ENCODE measurements around the gene LSS.

LSS gene

DNA sequence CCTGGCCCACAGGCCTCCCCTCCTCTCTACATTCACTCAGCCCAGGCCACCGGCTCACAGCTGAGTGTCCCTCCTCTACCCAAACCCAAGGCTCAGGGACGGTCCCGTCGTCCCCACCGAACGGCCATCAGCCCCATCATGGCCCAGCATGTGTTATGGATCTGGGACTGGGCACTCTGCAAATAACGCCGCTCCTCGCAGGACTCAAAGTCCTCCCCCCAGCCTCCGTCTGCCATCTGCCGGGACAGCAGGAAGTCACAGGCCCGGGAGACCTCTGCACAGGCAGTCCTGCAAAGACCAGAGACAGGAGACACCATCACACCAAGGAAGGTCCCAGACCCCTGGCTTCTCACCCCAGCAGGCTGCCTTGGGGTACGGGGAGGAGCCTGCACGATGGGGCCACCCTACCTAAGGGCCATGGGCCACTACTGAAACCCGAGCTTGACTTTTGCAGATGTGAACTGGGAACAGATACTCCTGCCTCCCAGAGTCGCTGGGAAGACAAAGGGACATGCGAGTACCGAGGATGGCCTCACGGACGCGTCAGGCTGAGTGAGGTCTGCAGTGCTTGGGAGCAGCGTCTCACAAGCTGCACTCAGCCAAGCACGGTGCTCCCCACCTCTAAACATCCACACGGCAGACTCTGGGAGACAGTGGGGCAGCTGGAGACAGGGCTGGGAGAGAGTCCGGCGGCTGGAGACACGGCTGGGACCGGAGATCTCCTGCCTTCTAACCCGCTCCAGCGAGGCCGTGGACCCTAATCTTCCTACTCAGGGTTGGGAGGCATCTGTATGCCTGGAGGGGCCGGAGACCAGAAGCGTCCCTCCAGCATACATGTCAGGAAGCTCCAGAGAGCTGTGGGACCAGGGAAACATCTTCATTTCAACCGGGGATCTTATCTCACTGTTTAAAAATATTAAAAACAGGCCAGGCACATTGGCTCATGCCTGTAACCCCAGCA is 33.9 kb downstream of the LSS start:
- no peak for TF ChIP-seq ZNF274 (IDR thresholded peaks at IDR 0.05; ENCODE audit: low read depth, low read length)
- no peak overlapping the region for H3K4me3 ChIP-seq (ENCODE audit: low read length)

DNA sequence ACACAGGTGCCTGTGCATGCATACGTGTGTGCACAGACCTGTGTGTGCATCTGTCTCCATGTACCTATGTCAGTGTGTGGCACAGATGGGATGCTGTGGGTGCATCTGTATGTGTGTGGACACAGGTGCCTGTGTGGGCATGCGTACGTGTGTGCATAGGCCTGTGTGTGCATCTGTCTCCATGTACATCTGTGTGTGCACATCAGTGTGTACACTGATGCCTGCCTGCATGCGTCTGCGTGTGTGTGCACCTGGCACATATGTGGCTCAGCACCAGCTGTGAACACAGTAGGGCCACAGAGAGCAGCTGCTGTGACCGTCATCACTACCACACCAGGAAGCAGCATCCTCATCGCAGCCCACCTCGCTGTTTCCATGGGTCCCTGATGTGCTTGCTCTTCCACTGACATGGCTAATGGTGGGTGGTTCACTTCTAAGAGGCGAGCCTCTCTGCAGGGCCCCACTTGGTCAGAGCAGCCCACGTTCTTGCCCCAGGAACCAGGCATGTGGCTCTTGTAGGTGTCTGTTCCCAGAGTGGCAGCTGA is 34.7 kb downstream of the LSS start:
- no peak for TF ChIP-seq ZNF274 (IDR thresholded peaks at IDR 0.05; ENCODE audit: low read depth, low read length)
- no peak overlapping the region for H3K4me3 ChIP-seq (ENCODE audit: low read length)

DNA sequence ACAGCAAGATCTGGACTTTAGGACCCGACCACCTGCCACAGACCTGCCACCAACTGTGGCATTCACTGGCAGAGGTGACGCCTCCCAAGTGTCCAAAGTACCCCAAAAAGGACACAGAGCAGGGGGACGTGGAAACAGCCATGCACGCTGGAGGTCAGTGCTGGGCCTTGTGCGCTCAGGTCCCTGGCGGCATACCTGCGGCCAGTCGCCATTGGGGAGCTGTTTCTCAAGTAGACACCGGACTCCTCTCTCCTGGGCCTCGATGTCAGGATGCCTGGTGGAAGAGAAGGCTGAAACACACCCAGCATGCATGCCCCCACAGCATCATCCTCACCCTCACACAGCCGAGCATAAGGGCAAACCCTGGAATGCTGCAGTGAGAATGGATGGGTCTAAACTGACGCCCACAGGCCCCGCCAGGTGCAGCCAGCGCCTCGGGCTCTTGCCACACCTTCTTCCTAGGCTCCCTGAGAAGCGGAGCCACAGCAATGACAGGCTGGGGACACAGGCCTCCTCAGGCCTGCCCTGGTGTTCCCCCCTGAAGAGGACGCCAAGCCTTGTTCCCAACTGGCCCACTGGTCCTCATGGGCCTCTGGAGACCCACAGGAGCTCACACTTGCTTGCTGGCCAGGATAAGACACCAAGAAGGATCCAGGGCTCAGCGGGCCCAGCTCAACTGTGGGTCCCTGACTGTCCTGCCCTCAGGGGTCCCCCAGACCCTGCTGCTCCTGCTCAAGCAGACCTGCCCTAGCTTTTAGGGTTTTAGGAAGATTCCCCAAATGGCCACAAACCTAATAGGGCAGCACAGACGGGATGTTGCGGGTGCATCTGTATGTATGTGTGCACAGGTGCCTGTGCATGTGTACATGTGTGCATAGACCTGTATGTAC is 36.6 kb downstream of the LSS start:
- TF ChIP-seq ZNF274 (IDR thresholded peaks at IDR 0.05; ENCODE audit: low read depth, low read length): no peak
- no peak overlapping the region for H3K4me3 ChIP-seq (ENCODE audit: low read length)

DNA sequence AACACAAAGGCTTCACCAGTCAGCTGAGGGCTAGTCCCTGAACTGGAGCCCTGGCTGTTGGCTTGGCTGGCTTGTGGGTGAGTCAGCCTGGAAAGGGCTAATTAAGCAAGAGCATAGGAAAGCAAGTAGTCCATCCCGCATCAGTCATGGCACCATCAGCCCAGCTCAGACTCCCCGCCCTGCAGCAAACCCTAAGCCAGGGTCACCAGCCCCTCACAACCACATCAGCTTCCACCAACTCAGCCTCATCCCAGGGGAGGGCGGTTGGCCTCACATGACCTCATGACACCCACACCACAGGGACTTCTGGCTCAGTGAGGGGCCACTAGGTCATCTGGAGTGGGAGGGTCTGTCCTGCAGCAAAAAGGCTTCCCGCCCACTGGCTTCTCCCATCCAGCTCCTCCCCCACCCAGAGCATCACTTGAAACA is 37.3 kb downstream of the LSS start:
- no peak overlapping the region for H3K4me3 ChIP-seq (ENCODE audit: low read length)
- no peak for TF ChIP-seq ZNF274 (IDR thresholded peaks at IDR 0.05; ENCODE audit: low read depth, low read length)

DNA sequence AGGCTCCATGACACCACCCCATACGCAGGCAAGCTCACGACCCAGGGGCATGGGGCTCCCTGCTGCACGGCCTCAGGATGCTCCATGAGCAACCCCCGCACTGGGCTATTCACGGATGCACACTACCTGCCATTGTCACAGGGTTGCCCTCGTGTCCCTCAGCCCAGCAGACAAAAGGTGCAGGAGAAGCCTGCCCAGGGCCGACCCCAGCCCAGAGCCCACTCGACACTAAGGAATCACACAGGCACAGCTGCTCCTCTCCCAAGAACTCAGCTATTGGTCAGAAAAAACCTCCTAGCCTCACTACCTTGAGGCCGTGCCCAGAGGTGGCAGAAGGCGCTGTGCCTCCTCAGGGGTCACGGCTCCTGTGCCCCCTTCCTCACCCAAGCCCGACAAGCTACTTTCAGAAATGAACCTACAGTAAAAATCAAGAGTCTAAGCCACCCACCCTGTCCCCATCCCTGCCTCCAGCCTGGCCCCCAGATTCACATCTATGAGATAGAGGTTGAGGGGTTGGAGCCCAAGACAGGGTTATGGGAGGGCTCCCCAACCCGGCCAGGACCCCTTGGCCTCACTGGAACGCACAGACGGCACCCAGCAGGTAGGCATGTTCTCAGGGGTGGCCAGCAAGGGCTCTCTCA is 38.0 kb downstream of the LSS start:
- TF ChIP-seq ZNF274 (IDR thresholded peaks at IDR 0.05; ENCODE audit: low read depth, low read length): no peak
- H3K4me3 ChIP-seq (ENCODE audit: low read length): no peak overlapping the region

DNA sequence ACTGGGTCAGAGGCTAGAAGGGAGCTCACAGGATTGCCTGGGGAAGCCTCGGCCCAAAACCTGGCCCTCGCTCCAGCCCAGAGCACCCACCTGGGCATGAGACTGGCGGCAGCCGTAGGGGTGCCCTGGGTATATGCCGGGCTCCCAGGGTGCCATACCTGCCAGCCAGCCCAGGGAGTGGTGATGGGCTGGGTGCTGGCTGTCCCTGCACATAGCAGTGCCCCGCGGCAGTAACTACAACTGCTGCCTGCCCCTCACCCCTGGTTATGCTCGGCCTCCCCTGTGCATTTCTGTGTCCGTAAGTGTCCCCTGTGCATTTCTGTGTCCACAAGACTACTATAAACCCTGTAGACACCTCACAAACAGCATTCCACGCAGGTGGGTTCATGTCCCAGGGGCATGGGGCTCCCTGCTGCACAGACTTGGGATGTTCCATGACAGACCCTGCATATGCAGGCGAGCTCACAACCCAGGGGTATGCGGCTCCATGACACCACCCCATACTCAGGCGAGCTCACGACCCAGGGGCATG is 38.5 kb downstream of the LSS start:
- no peak overlapping the region for H3K4me3 ChIP-seq (ENCODE audit: low read length)
- no peak for TF ChIP-seq ZNF274 (IDR thresholded peaks at IDR 0.05; ENCODE audit: low read depth, low read length)

DNA sequence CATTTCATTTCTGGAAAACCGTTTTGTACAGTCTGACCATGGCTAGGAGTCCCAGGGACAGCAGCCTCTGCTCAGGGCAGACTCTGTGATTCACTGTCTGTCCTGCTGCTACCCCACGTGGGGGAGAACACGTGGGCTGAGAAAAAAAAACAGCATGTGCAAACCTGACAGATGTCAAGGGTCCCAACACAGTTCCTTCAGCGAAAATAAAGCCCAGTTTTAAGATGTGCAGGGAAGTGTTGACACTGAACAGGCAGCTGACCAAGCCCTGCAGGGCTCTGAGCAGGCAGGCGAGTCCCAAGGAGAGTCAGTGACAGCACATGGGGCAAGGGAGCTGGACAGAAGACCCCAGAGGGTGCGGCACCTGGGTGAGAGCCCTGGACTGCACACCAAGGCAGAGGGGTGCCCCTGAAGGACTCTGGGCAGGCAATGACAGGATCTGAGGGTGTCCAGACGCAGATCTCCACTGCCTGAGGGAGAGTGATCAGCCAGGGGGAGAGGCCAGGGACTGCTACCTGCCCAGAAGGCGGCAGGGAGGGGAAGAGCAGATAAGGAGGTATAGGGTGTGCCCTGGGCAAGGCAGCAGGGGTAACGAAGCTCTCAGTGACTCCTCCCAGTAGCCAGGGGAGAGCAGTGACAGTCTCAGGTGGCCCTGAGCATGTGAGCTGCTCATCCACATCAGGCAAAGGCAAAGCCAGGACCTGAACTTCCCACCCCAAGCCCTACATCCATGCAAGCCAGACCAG is 39.2 kb downstream of the LSS start:
- TF ChIP-seq ZNF274 (IDR thresholded peaks at IDR 0.05; ENCODE audit: low read depth, low read length): no peak
- no peak overlapping the region for H3K4me3 ChIP-seq (ENCODE audit: low read length)

DNA sequence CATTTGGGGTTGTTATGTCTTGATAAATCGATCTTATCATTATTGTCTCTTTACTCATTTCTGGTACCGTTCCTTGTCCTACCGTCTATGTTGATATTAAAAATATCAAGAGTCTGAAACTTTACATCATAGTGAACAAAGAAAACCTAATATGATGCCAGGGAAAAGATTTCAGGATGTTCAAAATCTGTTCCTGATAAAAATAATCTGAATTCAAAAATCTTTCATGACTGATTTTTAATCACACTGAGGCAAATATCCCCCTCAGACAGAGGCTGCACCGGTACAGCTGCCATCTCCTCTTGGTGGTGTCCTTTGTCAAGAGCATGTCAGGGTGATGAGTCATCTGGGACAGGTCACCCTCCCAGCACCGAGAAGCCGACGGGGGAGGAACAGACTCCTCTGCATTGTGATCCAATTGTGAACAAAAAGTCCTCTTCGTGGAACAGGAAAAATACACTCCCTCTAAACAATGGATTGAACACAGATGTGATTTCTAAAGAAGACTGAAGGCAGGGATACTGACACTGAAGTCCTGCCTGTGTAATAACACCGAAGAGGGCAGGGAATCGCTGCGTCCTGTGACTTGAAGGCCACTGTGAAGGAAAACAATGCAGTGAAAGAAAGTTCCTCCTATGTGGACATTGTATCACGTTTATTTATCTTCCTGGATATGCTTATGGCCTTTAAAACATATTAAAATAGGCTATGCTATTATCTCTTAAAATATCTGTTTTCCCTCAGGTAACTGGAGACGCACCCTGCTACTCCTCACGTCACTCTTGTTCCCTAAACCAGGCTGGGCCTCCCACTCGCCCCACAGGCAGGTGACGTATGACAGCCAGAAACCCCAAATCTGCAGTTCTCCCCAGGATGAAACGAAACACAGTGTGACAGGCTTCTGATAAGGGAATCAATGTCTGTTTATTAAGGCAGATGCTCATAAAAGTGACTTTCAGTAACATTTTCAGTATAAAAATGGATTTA is 40.1 kb downstream of the LSS start:
- no peak for TF ChIP-seq ZNF274 (IDR thresholded peaks at IDR 0.05; ENCODE audit: low read depth, low read length)
- no peak overlapping the region for H3K4me3 ChIP-seq (ENCODE audit: low read length)

DNA sequence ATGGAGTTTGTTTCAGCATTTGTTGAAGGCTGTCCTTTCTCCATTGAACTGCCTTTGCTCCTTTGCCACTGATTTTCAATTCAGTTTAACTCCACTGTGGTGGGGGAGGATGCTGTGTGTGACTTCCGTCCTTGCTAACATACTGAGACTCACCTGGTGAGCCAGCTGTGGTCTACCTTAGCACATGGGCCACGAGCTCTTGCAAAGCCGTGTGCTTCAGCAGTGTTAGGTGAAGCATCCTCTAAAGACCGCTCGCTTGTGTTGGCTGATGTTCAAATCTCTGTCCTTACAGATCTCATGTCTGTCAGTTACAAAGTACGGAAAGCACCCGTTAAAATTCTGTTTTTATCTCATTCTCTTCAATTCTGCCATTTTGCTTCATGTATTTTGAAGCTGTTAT is 40.8 kb downstream of the LSS start:
- TF ChIP-seq ZNF274 (IDR thresholded peaks at IDR 0.05; ENCODE audit: low read depth, low read length): no peak
- H3K4me3 ChIP-seq (ENCODE audit: low read length): no peak overlapping the region

DNA sequence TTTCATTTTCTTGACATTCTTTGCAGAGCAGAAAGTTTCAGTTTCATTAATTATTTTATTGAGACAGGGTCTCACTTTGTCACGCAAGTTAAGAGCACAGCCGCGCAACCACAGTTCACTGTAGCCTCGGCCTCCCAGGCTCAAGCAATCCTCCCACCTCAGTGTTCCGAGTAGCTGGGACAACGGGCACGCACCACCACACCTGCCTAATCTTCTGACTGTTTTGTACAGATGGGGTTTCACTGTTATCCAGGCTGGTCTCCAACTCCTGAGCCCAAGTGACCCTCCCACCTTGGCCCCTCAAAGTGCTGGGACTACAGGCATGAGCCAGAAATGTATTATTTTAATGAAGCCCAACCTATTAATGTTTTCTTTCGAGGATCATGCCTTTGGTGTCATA is 41.3 kb downstream of the LSS start:
- no peak for TF ChIP-seq ZNF274 (IDR thresholded peaks at IDR 0.05; ENCODE audit: low read depth, low read length)

DNA sequence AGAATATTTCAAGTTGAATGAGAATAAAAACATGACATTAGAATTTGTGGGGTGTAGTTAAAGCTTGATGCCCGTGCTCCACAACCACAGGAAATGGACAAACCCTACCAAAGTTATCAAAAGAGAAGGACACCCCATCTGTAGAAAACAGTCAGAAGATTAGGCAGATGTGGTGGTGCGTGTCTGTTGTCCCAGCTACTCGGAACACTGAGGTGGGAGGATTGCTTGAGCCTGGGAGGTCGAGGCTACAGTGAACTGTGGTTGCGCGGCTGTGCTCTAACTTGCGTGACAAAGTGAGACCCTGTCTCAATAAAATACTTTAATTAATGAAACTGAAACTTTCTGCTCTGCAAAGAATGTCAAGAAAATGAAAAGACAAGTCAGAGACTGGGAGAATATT is 42.9 kb downstream of the LSS start:
- peak overlapping the region; percentile 67 for H3K4me3 ChIP-seq (ENCODE audit: low read length)
- no peak for TF ChIP-seq ZNF274 (IDR thresholded peaks at IDR 0.05; ENCODE audit: low read depth, low read length)

More for the DNA sequence above, 41.3 kb downstream of the LSS start:
- no peak overlapping the region for H3K4me3 ChIP-seq (ENCODE audit: low read length)

Measured in GM08714 (cell line).